Neural progenitor cell (in vitro differentiated cells): ENCODE measurements around the gene NUFIP1.

Experiments used
- EZH2 ChIP-seq: fragments of 200-600 bp; sonication (generic); IDR thresholded peaks from 2 replicates; pipeline ENCODE4 v1.6.1; 2017; ENCODE audit warnings: antibody characterized with exemption, mild to moderate bottlenecking, moderate library complexity
- TF ChIP-seq, protein P1 (sequence below): fragments of 200-600 bp; sonication (generic); IDR thresholded peaks from 2 replicates; pipeline ENCODE4 v1.5.1; 2017; ENCODE audit warnings: antibody characterized with exemption, mild to moderate bottlenecking

DNA sequence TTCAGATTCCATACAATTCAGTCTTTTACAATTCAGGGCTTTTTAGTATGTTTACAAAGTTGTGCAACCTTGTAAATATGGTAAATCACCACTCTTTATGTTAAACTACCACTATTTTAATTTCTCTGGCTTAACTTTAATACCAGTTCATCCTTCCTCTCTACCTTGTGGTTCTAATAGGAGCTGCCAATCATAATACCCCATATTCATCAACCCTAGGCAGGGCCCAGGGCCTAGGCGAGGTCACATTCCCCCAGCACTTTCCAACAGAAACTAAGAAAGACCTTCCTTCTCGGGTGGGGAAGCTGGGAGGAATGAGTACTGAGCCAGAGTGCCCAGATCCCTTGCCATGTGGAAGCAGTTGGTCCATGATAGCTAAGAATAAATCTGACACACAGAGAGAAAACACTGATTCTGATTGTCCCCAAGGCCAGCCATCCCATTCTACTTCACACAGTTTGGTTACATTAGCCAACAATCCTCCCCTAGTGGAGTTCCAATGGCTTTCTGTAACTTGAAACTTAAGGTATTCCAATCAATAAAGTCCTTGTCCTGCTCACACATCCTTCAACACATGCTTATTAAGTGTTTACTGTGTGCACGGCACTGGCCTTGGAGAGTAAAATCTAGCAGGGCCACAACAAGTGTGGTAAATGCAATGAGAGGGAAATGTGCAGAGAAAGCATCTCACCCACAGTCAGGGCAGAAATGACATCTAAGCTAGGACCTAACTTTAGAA is 76.8 kb downstream of the NUFIP1 start:
- TF ChIP-seq, protein P1, sequence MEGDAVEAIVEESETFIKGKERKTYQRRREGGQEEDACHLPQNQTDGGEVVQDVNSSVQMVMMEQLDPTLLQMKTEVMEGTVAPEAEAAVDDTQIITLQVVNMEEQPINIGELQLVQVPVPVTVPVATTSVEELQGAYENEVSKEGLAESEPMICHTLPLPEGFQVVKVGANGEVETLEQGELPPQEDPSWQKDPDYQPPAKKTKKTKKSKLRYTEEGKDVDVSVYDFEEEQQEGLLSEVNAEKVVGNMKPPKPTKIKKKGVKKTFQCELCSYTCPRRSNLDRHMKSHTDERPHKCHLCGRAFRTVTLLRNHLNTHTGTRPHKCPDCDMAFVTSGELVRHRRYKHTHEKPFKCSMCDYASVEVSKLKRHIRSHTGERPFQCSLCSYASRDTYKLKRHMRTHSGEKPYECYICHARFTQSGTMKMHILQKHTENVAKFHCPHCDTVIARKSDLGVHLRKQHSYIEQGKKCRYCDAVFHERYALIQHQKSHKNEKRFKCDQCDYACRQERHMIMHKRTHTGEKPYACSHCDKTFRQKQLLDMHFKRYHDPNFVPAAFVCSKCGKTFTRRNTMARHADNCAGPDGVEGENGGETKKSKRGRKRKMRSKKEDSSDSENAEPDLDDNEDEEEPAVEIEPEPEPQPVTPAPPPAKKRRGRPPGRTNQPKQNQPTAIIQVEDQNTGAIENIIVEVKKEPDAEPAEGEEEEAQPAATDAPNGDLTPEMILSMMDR, result no peak
- TF ChIP-seq EZH2, result no peak
